Body of pancreas (tissue), 4 donors: ENCODE results near the gene RNASE1.

ENCODE experiments used
- CTCF ChIP-seq, 7 experiments: fragments of 450-650 bp in 4 of 7; fragments of 200-600 bp in 3 of 7; sonication (generic) in 3 of 7; IDR thresholded peaks; one replicate each; pipeline ENCODE4 v1.5.1; 2016 to 2019; ENCODE audit warnings: antibody characterized with exemption in 7 of 7
- POLR2A ChIP-seq, 3 donors: fragments of 450-650 bp; IDR thresholded peaks; one replicate each; pipeline ENCODE4 v1.6.1; 2016; ENCODE audit warnings: antibody characterized with exemption in 3 of 3, mild to moderate bottlenecking in 2 of 3

- TF ChIP-seq CTCF (IDR thresholded peaks at IDR 0.05) = no peak
- TF ChIP-seq POLR2A (IDR thresholded peaks at IDR 0.05) = no peak
These were observed 43.9 kb upstream of the RNASE1 start for GRCh38 chr14:20846560-20846959.
